NB4 (cell line): ENCODE results near the gene HOTAIR.
A peak's percentile ranks its signal among the peaks of the same experiment; 100 is the strongest.

ENCODE experiments used
- DNase-seq: peaks from one replicate; pipeline ENCODE4 v3.0.0; 2010; ENCODE audit warnings: low read depth
- H3K4me3 ChIP-seq: one replicate; pipeline ENCODE4 v1.5.1; 2011; ENCODE audit warnings: mild to moderate bottlenecking, low read depth, low read length, moderate library complexity
- CTCF ChIP-seq: IDR thresholded peaks from one replicate; pipeline ENCODE4 v1.5.1; 2012; ENCODE audit warnings: low read depth, low read length
- MAX ChIP-seq: IDR thresholded peaks from 2 replicates; pipeline ENCODE4 v1.6.1; 2011; ENCODE audit warnings: low read depth, low read length
- MYC ChIP-seq: IDR thresholded peaks from 2 replicates; pipeline ENCODE4 v1.6.1; 2011; ENCODE audit warnings: low read depth, low read length
- POLR2A ChIP-seq: IDR thresholded peaks from 2 replicates; pipeline ENCODE4 v1.6.1; 2011; ENCODE audit warnings: mild to moderate bottlenecking; ENCODE audit not compliant: insufficient read length; ENCODE audit errors: extremely low read depth

Gene HOTAIR

GRCh38 chr12:54007538-54008259, 32.9 kb upstream of the HOTAIR start:
- no peak overlapping the region for H3K4me3 ChIP-seq
- TF ChIP-seq CTCF (no peak), MYC (no peak), POLR2A (no peak), MAX (no peak)
- DNase-seq: no peak

- no peak for DNase-seq
- H3K4me3 ChIP-seq: peak overlapping the region; percentile 21
- TF ChIP-seq CTCF (no peak), POLR2A (no peak), MYC (no peak), MAX (no peak)
Measured at GRCh38 chr12:54006559-54007220, 31.9 kb upstream of the HOTAIR start.

DNA sequence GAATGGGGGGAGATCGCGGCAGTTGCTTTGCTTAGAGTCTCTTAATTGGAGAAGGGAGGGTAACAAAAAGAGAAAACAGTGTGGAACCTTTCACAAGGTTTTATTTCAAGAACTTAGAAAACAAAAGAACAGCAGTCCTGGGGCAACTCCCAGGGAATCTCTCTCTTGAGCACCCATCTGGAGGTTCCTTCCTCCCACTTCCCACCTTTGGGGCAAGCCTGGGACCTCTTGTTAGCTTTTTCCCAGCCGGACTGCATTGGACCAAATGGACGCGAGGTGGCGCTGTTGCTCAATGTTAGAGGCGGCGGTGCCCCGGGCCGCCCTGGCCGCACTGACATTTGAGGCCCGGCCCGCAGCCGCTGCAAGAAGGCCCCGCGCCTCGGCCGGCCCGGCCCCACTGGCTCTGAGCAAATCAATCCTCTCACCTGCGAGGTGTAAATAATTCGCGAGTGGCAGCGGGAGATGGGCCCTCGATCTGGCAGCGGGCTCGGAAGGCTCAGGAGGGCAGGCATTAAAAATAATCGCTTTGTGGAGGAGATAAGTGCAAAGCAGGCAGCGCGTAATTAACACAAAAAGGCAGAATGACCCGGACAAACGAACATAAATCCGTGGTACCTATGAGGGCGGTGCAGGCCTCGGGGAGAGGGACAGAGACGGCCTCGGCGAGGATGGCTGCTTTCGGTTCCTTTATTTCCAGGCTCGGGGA, 31.3 kb upstream of the HOTAIR start:
- TF ChIP-seq CTCF: peak; percentile 83
- TF ChIP-seq POLR2A: no peak
- peak; percentile 87 for DNase-seq
- peak overlapping the region; percentile 21 for H3K4me3 ChIP-seq

- no peak for DNase-seq
- no peak for TF ChIP-seq CTCF
- TF ChIP-seq MYC: no peak
- TF ChIP-seq MAX: no peak
- no peak for TF ChIP-seq POLR2A
- no peak overlapping the region for H3K4me3 ChIP-seq
Measured at GRCh38 chr12:54005531-54005852, 30.7 kb upstream of the HOTAIR start.

GRCh38 chr12:54004841-54005530, 30.2 kb upstream of the HOTAIR start:
- TF ChIP-seq MYC (no peak), CTCF (no peak), MAX (no peak), POLR2A (no peak)
- no peak overlapping the region for H3K4me3 ChIP-seq
- no peak for DNase-seq
